SK-N-SH (cell line): Measurements from ENCODE around the gene CKAP2. TPM values are rescaled to one million over a fixed set of nuclear protein-coding genes. Genes with fewer than 3 reads are reported as not detected.

Source experiments
- polyA plus RNA-seq, 3 experiments: library from polyadenylated mRNA; depleted of rRNA; stranded (reverse); fragments of >200 nt; gene quantifications; 2 replicates each; pipeline ENCODE4 v1.2.3, GENCODE V29; 2012

CKAP2 gene
- polyA plus RNA-seq, 1 of the 3 experiments (the other 2 are of a cell fraction), result 7.1 TPM

Other genes starting within 250 kb of the CKAP2 start
- 8.9 and 10.1 TPM in 2 replicates for gene THSD1, start 49.3 kb upstream of the CKAP2 start, polyA plus RNA-seq (2012; rRNA removed)
- 9.9 and 14.5 TPM in 2 replicates for gene VPS36, start 4.8 kb upstream of the CKAP2 start, polyA plus RNA-seq (2012; rRNA removed)
- gene HNRNPA1L2, start 187.0 kb downstream of the CKAP2 start, polyA plus RNA-seq (2012; rRNA removed), result 4.5 and 6.7 TPM in 2 replicates
- gene SUGT1, start 197.4 kb downstream of the CKAP2 start, polyA plus RNA-seq (2012; rRNA removed), result 17.8 and 18.6 TPM in 2 replicates